ENCODE results near the gene UBE2J2. TPM values are rescaled to one million over a fixed set of nuclear protein-coding genes. Genes with fewer than 3 reads are reported as not detected.

Gene UBE2J2
- total and polyA plus RNA-seq, 2 of the 13 experiments (the other 11 are each of a cell fraction or from before 2014, with no cell fraction given), result 25.4 to 29.4 TPM

- TF ChIP-seq ZHX2 (IDR thresholded peaks at IDR 0.05; ENCODE audit: low read depth) (peak; percentile 98), ZHX2 (CRISPR knock-in tag; IDR thresholded peaks at IDR 0.05; ENCODE audit: borderline replicate concordance) (no peak), ZNF205 (CRISPR knock-in tag; IDR thresholded peaks at IDR 0.05) (peak; percentile 59), ZNF230 (CRISPR knock-in tag; IDR thresholded peaks at IDR 0.05) (peak; percentile 62; the same call in 1 of the 2 replicates), RFX5 (IDR thresholded peaks at IDR 0.05; ENCODE audit: low read depth, low read length) (no peak), ZNF776 (CRISPR knock-in tag; IDR thresholded peaks at IDR 0.05) (no peak; the same call in 1 of the 2 replicates), ZNF574 (CRISPR knock-in tag; IDR thresholded peaks at IDR 0.05) (peak; percentile 91), KDM3A (CRISPR knock-in tag; IDR thresholded peaks at IDR 0.05; ENCODE audit: low read depth) (no peak), ZNF580 (CRISPR knock-in tag; IDR thresholded peaks at IDR 0.05; ENCODE audit: borderline replicate concordance, low read depth) (peak; percentile 79; the same call in 1 of the 2 replicates), FOXK1 (CRISPR knock-in tag; IDR thresholded peaks at IDR 0.05; ENCODE audit: borderline replicate concordance, low read depth) (peak; percentile 36; the same call in 1 of the 2 replicates), ATF5 (CRISPR knock-in tag; IDR thresholded peaks at IDR 0.05; ENCODE audit: low read depth) (no peak), NFE2L2 (IDR thresholded peaks at IDR 0.05; ENCODE audit: low read length) (no peak), SMAD9 (CRISPR knock-in tag; IDR thresholded peaks at IDR 0.05) (no peak), JARID2 (CRISPR knock-in tag; IDR thresholded peaks at IDR 0.05; ENCODE audit: insufficient replicate concordance) (no peak), HBP1 (CRISPR knock-in tag; IDR thresholded peaks at IDR 0.05; ENCODE audit: low read depth) (no peak), NFE2L1 (CRISPR knock-in tag; IDR thresholded peaks at IDR 0.05; ENCODE audit: borderline replicate concordance) (no peak), CBX2 (IDR thresholded peaks at IDR 0.05; ENCODE audit: low read depth, low read length) (no peak), CBX2 (CRISPR knock-in tag; IDR thresholded peaks at IDR 0.05; ENCODE audit: low read depth) (no peak), ZNF547 (CRISPR knock-in tag; IDR thresholded peaks at IDR 0.05) (peak; percentile 77; the same call in 1 of the 2 replicates)
Observed at GRCh38 chr1:1231400-1232207, 42.0 kb downstream of the UBE2J2 start, which contains the start of gene SDF4 (continued).

All from HepG2 (cell line).